Gastroesophageal sphincter (tissue), 4 donors: ENCODE measurements around the gene NUDT8. TPM values are rescaled to one million over a fixed set of nuclear protein-coding genes. Genes with fewer than 3 reads are reported as not detected.
"Not testable (repeated sequence)": the region's sequence is repeated elsewhere in the genome, so short reads cannot be mapped to it uniquely, and the experiment has no call there.

Experiments
- ATAC-seq: fragments of 150-250 bp; one replicate; pipeline ENCODE4 v1.9.1; 2016; ENCODE audit warnings: mild to moderate bottlenecking, moderate library complexity
- H3K27ac ChIP-seq, 4 donors: fragments of 200-600 bp; sonication (generic) in 3 of 4; 1 replicate in 3 of 4; 2 replicates in 1 of 4; pipeline ENCODE4 v1.5.1; 2016 to 2019
- H3K27me3 ChIP-seq: fragments of 200-600 bp; sonication (generic); one replicate; pipeline ENCODE4 v1.5.1; 2019
- H3K36me3 ChIP-seq, 2 donors: fragments of 200-600 bp; sonication (generic); one replicate each; pipeline ENCODE4 v1.5.1; 2019; ENCODE audit warnings: control low read depth in 1 of 2
- H3K4me1 ChIP-seq, 3 donors: fragments of 200-600 bp; sonication (generic); 1 replicate in 2 of 3; 2 replicates in 1 of 3; pipeline ENCODE4 v1.5.1; 2016 to 2019; ENCODE audit warnings: control low read depth in 2 of 3
- H3K4me3 ChIP-seq, 2 donors: fragments of 200-600 bp; sonication (generic); one replicate each; pipeline ENCODE4 v1.5.1; 2019; ENCODE audit warnings: mild to moderate bottlenecking in 1 of 2, moderate library complexity in 1 of 2
- H3K9me3 ChIP-seq, 3 donors: fragments of 200-600 bp; sonication (generic); one replicate each; pipeline ENCODE4 v1.5.1; 2017 to 2019; ENCODE audit warnings: control low read depth in 2 of 3
- CTCF ChIP-seq, 4 experiments: fragments of 200-600 bp in 2 of 4; fragments of 450-650 bp in 2 of 4; sonication (generic) in 1 of 4; IDR thresholded peaks; one replicate each; pipeline ENCODE4 v1.5.1; 2017 to 2019; ENCODE audit warnings: antibody characterized with exemption in 4 of 4, mild to moderate bottlenecking in 2 of 4, moderate library complexity in 2 of 4
- EP300 ChIP-seq: sonication (generic); formaldehyde crosslinking; IDR thresholded peaks from one replicate; pipeline ENCODE4 v1.6.1; 2017; ENCODE audit warnings: antibody characterized with exemption, mild to moderate bottlenecking
- POLR2A ChIP-seq, 2 donors: fragments of 450-650 bp; IDR thresholded peaks; one replicate each; pipeline ENCODE4 v1.6.1; 2017; ENCODE audit warnings: antibody characterized with exemption in 2 of 2, mild to moderate bottlenecking in 2 of 2, moderate library complexity in 1 of 2
- POLR2AphosphoS5 ChIP-seq: sonication (generic); formaldehyde crosslinking; IDR thresholded peaks from one replicate; pipeline ENCODE4 v1.6.1; 2017; ENCODE audit warnings: antibody characterized with exemption
- WGBS, 2 donors: methylation state at CpG; one replicate each; pipeline ENCODE4 v1.1.5; 2018; ENCODE audit warnings: low coverage in 1 of 2; 5-methylcytosine and 5-hydroxymethylcytosine counted together
- total RNA-seq, 4 donors: library from RNA; depleted of rRNA; stranded (reverse); fragments of >200 nt; gene quantifications; one replicate each; pipeline ENCODE4 v1.1.0, GENCODE V29; 2016

The NUDT8 gene
- total RNA-seq, 4 donors from 2014 or later: 2.4 to 18.5 (median 4.6) TPM

GRCh38 chr11:67618901-67619659, 10.7 kb downstream of the NUDT8 start:
- H3K27me3 ChIP-seq: peaks cover 28% of the 10 kb centered on the region
- not testable (repeated sequence) for ATAC-seq, H3K4me3 ChIP-seq, H3K36me3 ChIP-seq, H3K9me3 ChIP-seq, H3K27ac ChIP-seq
- peaks cover 0 to 12% (median 5%) of the 10 kb centered on the region in 3 donors for H3K4me1 ChIP-seq
- no CpG with 5 or more reads among the region's 40 CpGs for WGBS, 2 donors

- Histone ChIP-seq H3K4me3 (no peak overlapping the region), H3K27me3 (peaks cover 28% of the 10 kb centered on the region), H3K4me1 (peaks cover 0 to 19% (median 9%) of the 10 kb centered on the region in 3 donors), H3K27ac (no peak overlapping the region), H3K9me3 (no peaks in the 10 kb centered on the region), H3K36me3 (peaks cover 0 to 13% of the 10 kb centered on the region in 2 donors)
- 59 to 65% methylated on average over 4 of the region's 7 CpGs for WGBS, 2 donors
- ATAC-seq: no peak
- TF ChIP-seq CTCF (IDR thresholded peaks at IDR 0.05): no peak
- no peak for TF ChIP-seq EP300
- TF ChIP-seq POLR2AphosphoS5: no peak
- no peak for TF ChIP-seq POLR2A (IDR thresholded peaks at IDR 0.05)
These were observed 12.3 kb downstream of the NUDT8 start for GRCh38 chr11:67617243-67617953.

- Histone ChIP-seq H3K27ac (no peak overlapping the region), H3K36me3 (peaks cover 0 to 20% of the 10 kb centered on the region in 2 donors), H3K27me3 (peaks cover 28% of the 10 kb centered on the region), H3K4me3 (no peak overlapping the region), H3K4me1 (peaks cover 0 to 19% (median 9%) of the 10 kb centered on the region in 3 donors), H3K9me3 (no peaks in the 10 kb centered on the region)
- no peak for ATAC-seq
- WGBS, 2 donors: 27 to 44% methylated on average over 2 to 3 of the region's 11 CpGs
- TF ChIP-seq POLR2A (IDR thresholded peaks at IDR 0.05) (no peak), CTCF (IDR thresholded peaks at IDR 0.05) (no peak), EP300 (no peak), POLR2AphosphoS5 (no peak)
These were observed 13.1 kb downstream of the NUDT8 start for GRCh38 chr11:67616431-67617242.

- ATAC-seq: no peak
- Histone ChIP-seq H3K9me3 (no peaks in the 10 kb centered on the region), H3K4me3 (no peak overlapping the region), H3K36me3 (peaks cover 0 to 28% of the 10 kb centered on the region in 2 donors), H3K4me1 (peaks cover 0 to 19% (median 9%) of the 10 kb centered on the region in 3 donors), H3K27me3 (peaks cover 28% of the 10 kb centered on the region), H3K27ac (no peak overlapping the region)
- no peak for TF ChIP-seq EP300
- 4 to 20% methylated on average over 1 to 18 of the region's 34 CpGs for WGBS, 2 donors
These were observed 13.9 kb downstream of the NUDT8 start for GRCh38 chr11:67615728-67616430.

GRCh38 chr11:67614730-67615714, 14.7 kb downstream of the NUDT8 start:
- Histone ChIP-seq H3K27ac (peak overlapping the region in 1 of 4 donors; percentile 53), H3K27me3 (peaks cover 28% of the 10 kb centered on the region), H3K36me3 (peaks cover 0 to 36% of the 10 kb centered on the region in 2 donors), H3K9me3 (no peaks in the 10 kb centered on the region), H3K4me3 (no peak overlapping the region), H3K4me1 (peaks cover 0 to 19% (median 9%) of the 10 kb centered on the region in 3 donors)
- no peak for ATAC-seq
- TF ChIP-seq EP300: no peak
- TF ChIP-seq CTCF (IDR thresholded peaks at IDR 0.05): peak in 2 of 4 experiments; percentile 17 to 38
- 100% methylated on average over 2 of the region's 18 CpGs; no CpG with 5 or more reads in 1 of the 2 donors for WGBS, 2 donors
